Activated T-cell treated with anti-CD3 and anti-CD28 coated beads, Interleukin-2, amount 50 U/mL, for 48 hours (primary cell): ENCODE measurements around the gene PKP1.

ENCODE experiments used
- DNase-seq, 2 experiments: peaks; one replicate each; pipeline ENCODE4 v3.0.0-alpha.2; 2020

Gene PKP1

DNA sequence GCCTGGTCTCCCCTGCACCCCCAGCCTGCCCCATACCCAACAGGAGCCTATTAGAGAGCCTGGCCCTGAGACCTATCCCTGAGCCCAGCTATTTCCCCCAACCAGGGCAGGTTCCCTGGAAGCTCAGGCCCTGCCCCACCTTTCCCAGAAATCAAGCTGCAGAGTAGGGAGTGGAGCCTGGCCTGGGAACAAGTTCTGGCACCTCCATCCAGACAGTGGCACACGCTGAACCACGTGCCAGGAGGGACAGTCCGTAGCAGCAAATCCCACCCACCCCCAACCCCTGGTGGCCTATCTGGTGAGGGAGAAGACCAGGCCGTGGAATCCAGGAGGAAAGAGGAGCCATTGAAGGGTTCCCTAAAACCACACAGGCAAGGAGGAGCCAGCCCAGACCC lies 71.6 kb downstream of the PKP1 start:
- no peak for DNase-seq

DNA sequence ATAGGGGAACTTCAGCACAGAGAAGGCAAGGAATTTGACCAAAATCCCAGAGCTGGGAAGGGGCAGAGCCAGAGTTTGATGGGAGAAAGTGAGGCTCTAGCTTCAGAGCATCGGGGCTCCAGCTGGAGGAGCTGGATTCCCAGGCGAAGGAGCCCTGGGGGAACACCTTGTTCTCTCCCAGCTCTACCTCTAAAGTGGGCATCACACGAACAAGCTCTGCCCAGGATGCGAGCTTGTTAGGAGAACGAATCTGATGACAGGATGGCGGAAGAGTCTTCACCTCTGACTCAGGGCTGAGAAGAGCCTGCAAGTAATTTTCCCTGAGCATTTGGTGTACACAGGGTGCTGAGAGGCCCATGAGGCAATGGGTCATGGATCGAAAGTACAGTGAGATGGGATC lies 72.2 kb downstream of the PKP1 start:
- no peak for DNase-seq

DNA sequence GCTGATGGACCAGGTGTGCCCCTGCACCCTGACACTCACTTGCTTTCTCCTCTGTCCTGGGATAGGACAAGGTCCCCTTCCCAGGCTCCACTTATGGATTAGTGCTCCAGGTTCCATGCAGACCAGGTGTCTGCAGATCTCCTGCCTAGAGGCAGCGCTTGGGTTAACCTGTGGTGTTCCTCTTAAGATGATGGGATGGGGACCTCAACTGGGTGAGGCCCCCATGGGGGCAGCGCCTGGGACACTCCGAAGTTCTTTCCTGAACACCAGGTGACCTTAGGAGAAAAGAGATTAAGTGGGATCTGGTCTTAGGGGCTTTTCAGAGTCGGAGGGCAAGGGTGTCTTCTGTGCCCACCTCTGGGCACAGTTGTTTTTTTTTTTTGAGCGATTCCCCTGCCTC lies 72.9 kb downstream of the PKP1 start:
- DNase-seq, result no peak

DNA sequence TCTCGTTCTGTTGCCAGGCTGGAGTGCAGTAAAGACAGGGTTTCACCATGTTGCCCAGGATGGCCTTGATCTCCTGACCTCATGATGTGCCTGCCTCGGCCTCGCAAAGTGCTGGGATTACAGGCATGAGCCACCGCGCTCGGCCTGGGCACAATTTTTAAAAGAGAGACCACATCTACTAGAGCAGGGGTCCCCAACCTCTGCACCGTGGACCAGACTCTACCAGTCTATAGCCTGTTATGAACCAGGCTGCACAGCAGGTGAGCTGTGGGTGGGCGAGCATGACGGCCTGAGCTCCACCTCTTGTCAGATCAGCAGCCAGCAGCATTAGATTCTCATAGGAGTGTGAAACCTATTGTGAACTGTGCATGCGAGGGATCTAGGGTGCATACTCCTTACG lies 73.4 kb downstream of the PKP1 start:
- no peak for DNase-seq

DNA sequence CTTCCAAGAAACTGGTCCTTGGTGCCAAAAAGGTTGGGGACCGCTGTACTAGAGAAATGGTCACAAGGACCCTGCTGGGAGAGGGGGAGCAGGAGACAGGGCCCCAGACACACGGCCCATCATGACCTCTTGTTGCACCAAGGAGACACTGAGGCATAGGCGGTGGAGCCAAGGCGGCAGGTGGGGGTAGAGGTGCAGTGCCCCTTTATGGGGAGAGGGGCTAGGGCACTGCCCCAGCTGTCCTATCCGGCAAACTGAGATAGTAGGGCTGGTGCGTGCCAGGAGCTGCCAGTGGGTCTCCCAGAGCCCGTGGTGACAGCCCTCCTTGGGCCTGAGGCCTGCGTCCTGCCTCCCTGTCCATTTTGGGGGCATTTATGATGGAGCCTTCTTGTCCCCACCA lies 73.9 kb downstream of the PKP1 start:
- DNase-seq, result no peak

DNA sequence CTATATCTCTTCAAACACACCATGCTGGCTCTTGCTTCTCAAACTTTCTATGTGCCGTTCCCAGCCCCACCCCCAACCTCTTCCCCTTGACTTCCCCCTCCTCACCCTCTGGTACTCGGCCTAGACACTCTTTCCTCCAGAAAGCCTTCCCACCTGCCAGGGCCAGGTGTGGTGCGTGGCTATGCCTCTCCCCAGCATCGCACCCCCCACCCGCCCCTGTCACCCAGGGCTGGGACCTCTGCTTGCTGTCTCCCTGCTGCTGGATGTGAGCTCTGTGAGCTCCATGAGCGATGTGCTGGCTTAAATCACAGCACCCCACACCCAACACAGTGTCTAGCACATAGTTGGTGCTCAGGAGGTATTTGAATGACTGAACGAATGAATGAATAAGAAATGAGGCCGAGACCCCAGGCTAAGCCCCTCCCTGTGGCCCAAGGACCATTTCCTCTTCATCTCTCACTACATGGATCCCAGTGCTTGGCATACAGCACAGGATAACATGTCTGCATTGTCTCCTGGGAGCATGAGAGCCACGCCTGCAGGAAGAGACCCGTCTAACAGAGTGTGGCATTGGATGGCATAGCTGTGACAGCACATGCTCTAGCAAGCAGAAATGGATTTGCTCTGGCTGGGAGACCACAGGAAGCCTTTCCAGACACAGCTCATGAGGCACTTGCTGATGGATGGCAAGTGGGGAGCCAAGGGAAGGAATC lies 74.5 kb downstream of the PKP1 start:
- no peak for DNase-seq

DNA sequence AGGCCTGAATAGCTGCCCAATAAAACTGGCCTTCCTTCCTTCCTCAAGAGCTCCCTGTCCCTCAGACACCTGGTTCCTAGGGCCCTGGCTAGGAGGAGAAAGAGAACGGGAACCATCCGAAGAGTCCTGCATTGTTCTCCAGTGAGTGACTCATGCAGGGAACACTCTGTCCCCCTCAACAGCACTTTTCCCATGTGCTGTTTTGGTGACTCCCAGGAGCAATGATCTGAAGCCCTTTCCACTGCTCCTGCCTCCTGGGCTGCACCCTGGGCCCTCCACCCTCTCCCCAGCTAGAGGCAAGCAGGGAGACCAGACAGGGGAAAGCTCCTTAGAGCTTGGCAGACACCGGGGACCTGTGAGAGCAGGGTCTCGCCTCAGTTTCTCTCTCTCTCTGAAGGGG lies 75.3 kb downstream of the PKP1 start:
- no peak for DNase-seq

DNA sequence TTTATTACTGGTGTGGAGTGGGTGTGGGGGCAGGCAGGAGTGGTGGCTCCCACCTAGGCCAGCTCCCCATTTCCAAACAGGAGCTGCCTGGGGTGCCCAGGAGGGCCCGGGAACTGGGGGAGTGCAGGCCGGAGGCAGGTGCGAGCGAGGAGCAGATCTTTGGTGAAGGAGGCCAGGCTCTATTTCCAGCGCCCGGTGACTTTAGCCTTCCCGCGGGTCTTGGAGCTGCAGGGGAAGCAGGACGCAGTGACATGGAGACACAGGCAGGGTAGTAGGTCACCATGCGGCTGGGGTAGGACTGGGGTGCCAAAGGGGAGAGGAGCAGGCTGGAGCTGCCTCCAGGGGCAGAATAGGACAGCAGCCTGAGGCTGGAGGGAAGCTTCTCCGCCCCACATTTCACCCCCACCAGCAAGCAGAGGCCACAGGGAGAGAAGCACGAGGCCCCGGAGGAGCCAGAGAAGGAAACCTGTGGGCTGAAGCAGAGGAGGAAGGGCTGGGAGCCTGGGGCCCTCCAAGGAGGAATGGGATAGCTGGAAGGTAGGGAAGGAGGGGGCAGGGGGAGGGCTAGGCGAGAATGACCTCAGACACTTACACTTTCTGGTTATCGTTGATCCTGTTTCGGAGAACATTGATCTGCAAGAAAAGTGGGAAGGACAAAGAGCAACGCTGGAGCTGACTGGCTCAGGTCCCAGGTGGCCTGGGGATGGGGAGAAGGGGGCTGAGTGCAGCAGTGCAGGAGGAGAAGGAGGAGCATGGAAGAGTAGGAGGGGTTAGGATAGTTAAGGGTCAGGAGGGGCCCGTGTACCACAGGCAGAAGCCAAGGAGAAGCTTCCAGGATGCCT lies 75.9 kb downstream of the PKP1 start:
- DNase-seq, result no peak

DNA sequence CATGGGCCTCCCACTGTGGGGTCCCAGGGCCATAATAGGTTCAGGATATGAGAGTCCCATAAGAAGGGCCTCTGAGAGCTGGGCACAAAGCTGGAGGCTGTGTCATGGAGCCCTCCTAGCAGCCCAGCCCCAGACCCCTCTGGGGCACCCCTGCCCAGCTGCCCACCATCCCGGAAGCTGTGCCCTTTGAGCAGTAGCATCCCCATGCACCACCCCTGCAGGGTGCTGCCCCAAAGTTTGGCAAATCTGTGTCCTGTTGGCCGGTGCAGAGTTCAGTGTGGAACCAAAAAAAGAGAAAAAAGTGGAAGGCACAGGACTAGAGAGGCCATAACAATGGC lies 76.5 kb downstream of the PKP1 start:
- no peak for DNase-seq

DNA sequence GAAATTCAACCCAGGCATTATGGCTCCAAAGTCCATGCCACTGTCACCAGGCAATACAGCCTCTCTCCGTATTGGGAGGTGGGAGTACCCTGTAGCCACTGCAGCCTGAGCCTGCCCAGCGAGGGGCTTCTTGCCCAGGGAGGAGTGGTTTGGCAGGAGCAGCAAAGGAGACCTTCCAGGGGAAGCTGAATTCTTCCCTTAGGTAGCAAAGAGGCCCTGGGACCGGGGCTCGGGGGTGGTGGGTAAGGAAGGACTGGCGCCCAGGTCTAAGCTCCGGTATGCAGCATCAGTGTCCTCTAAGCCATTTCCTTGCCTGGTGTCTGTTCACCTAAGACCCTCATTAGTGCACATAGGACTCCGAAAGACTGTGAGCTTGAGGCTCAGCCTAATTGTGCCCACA lies 77.2 kb downstream of the PKP1 start:
- no peak for DNase-seq

DNA sequence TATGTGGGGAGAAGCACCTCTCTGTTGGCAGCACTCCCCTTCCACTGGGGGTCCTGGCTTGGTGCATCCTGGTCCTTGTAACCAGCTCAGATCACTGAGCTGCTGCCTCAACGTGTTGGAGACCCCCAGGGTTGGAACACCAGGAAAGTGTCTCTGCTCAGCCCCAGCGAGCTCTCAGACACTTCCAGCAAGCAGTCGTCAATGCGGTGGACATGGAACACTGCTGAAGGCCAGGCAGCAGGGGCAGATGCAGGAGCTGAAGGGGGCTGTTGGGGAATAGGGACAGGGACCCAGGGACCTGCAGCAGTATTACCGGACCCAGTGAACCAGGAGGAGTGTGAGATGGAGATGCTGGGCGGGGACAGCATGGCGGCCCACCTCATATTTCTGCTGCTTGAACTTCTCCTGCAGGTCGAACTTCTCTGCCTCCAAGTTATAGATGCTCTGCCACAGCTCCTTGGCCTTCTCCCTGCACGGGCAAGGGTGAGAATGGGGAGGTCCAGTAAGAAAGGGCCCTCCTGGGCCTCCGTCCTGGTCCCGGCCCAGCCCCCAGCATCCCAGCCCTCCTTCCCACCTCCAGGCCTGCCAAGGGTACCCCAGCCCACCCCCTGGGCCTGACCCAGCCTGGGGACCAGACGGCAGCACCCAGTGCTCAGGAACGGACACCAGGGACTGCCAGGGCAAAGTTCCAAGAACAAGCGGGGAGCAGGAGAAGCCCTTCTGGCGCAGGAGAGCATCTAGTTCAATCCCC lies 77.8 kb downstream of the PKP1 start:
- DNase-seq, result no peak

DNA sequence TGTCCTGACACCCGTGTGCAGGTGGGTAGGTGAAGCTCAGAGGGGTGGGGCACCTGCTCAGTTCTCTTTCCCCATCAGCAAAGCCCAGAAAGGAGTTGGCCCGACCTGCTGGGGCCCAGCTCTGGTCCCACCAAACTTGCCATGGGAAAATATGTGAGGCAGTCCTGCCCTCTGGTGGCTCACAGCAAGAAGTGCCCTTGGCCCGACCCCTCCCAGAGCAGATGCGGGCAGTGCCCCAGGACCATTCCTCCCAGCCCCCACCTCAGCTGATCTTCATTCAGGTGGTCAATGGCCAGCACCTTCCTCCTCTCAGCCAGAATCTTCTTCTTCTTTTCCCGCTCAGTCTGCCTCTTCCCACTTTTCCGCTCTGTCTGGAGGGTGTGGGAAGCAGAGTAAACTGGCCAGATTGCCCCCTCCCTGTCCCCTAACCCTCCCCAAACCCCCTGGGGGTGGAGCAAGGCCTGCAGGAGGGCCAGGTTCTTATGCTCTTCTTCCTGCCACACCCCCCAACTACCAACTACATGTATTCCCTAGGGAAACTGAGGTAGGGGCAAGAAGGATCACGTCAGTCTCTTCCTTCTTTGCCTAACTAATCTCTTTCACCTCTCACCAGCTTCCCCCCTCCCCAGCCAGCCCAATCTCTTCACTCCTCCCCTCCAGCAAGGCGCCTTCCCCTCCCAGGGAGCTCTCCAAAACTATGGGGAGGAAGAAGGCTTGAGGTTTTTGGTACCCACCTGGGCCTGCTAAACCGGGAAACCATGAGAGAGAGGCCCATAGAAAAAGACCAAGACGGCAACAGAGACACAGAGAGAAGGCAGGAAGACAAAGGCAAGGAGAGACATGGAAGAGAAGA lies 78.6 kb downstream of the PKP1 start:
- peak; percentile 51 to 61 for DNase-seq

DNA sequence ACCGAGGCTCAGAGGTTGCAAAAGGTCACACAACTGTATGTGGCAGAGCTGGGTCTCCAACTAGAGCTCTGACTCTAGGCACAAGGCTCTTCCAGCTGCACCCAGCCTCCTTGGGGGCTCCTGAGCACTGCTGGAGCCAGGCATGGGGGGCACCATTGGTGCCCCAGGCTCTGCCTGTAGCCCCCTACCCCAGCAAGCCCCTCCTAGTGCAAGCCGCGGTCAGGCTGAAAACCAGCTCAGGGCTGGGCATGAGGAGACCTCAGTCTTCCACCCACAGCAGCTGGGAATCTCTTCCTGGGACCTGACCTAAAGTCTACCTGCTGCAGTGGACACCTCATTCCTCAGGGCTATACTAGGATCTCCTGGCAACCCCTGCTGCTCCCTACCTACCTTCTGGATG lies 79.6 kb downstream of the PKP1 start:
- no peak for DNase-seq

DNA sequence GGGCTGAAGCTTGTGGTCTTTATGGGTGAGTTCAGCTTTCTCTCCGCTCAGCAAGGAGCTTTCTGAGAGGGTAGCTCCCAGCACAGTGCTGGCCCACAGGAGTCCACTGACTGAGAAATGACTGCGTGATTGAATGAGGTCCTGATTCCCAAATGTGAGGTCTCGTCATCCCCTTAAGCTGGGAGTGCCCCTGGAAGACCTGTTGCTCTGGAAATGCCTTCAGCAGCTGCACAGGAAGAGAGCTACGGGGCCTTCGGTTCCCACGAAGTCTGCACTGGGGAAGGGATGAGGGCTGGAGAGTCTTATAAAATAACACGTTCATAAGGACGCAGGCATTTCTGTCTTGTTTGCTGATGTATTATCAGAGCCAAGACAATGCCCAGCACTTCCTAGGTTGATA lies 80.2 kb downstream of the PKP1 start:
- no peak for DNase-seq

DNA sequence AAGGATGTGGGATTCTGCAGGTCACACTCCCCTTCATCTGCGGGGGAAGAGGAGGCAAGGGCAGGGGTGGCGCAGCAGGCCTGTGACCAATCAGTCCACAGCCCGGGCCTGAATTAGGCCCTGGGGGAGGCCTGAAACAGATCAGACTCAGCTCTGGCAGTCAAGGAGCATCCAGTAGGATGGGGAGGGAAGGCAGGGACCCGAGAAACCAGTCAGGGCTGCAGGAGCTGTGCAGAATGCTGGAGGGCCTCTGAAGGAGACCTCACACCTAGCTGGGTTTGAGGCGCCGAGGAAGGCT lies 81.5 kb downstream of the PKP1 start:
- DNase-seq, result no peak

DNA sequence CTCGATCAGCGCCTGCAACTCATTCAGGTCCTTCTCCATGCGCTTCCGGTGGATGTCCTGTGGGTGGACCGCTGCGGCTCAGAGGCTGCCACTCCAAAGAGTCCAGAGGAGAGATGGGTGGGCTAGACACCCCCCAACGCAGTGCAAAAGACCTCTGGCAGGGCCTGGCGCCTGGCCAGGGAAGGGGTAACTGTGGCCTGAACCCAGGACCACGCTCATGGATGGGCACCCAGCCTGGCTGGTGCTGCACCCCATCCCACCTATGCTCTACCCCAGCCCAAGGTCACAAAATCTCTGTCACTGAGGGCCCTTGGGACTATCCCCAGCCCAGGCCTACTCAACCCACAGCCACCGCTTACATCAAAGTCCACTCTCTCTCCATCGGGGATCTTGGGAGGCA lies 81.9 kb downstream of the PKP1 start:
- DNase-seq, result no peak

DNA sequence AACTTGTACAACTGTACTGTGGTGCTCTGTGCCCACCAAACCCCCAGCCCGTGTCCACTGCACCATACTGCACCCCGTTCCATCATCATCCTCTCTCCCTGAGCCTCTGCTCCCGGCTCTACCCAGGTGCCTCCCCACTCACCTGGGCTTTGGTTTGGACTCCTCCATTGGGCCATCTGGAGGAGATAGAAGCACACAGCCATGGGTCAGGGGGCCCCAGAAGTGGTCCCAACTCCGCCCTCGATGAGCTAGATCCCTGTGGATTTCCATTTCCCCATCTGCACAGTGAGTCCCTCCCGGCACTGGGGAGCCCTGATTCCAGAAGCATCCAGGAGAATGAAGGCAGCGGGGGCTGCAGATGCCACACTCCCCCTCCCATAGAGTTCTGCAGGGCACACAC lies 83.4 kb downstream of the PKP1 start:
- no peak for DNase-seq

DNA sequence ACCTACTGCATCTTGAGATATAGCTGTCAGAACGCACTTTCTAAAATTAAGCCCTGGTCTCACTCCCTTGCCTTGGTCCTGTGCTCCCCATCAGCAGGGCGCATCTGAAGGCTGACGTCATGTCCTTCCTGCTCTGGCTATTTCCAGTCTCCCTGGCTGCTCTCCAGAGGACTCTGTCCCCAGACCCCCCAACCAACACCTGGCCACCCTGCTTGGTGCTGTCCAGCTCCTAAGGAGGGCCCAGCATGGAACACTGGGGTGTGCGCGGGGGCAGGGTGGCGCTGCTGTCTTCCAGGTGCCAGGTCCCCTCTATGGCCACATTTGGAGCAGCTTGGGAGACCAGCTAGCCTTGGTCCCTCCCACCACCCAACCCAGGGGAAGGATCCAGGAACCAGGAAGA lies 85.9 kb downstream of the PKP1 start:
- DNase-seq, result no peak

DNA sequence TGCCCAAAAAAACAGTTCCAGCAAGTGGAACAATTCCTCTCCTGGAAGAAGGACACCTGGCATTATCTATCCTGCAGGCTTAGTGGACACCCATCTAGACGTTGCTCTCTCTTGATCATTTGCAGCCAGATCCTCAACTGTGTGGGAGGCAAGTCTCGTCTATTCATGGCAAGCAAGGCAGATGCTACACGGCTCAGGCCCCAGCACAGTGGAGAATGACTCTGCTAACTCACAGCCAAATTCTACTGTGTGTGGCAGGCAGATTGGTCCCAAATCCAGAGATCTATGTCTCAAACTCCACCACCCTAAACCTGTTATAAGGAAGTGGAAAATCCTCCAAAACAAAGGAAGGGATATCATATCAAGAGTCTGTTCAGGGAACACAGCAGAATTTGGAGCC lies 87.2 kb downstream of the PKP1 start:
- DNase-seq, result no peak

DNA sequence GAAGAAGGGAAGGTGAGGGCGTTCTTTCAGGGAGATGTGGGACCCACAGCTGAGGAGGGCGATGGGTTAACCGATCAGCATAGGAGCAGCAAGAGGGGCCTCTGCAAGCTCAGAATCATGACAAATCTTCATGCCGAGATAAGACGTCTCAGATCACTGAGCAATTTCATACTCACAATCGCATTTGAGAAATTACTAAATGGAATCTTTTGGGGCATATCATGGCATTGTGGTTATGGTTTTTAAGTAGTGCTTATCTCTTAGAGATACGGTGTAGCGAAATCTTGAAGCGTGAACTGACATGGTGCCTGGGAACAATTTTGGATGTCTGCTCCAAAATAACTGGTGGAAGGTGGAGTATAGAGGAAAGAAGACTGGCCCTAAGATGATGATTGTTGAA lies 88.0 kb downstream of the PKP1 start:
- DNase-seq, result no peak

DNA sequence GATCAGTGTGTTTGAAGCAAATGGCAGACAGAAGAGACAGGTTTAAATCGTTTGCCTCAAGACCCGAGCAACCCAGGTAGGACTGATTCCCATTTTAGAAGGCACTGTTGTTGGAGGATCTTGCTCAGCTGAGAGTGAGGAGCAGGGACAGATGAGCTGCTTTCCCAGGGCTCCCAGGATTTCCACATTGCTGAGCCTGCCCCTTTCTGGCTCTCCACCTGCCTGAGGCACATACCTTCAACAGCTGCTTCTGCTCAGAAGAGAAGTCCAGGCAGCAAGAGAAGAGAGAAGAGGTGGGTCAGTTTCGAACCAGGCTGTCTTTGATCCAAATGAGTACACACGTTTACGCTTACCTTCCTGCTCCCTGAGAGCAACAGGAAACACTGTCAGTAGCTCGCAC lies 88.5 kb downstream of the PKP1 start:
- DNase-seq, result no peak

DNA sequence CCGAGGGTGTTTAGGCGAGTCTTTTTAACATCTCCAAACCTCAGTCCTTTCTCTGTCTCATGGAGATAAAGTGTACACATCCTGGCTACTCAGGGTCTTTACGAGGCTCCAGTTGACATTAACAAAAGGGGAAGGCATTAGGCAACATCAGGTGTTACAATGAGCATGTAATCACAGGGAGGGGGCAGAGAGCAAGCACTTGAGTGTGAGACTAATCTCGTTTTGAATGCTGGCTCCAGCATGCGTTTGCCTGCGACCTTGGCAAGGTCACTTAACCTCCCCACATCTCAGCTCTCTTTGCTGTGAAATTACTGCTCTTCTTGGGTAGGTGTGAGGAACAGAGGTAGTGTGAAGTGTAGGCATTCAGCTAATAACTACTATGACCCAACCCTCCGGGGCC lies 91.1 kb downstream of the PKP1 start:
- DNase-seq, result no peak

DNA sequence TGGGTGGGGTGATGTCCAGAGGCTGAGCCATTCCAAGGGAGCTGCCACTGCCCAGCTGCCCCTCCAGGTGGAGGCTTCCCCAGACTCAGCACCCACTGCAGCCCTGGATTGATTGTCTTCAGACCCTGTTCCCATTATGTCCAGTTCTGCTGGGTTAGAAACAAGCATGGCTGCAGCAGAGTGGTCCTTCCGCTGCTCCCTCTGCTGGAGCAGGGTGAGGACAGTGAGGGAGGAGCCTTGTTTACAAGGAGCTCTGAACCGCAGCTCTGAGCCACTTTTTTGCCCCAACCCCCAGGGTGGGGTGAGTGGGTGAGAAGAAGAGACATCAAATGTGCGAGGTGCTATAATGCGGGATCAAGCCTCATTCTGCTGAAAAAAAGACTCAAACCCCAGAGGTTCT lies 91.9 kb downstream of the PKP1 start:
- DNase-seq, result no peak

DNA sequence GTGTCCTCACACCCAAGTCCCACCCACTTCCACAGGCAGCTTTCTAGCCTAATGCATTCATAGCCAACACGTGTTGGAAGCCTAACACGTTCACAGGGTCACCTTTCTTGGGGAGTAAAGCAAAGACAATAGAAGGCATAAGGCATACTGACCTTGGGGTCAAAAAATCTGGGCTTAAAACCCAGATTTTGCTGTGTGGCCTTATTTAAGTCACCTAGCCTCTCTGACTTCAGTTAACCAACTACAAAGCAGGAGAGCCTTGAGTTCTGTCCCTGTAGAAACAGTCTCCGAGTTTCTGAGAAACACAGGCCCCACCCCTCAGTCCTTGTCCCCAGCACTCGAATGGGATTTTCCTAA lies 92.8 kb downstream of the PKP1 start:
- no peak for DNase-seq
